ENCODE results near the gene CLDN18. TPM values are rescaled to one million over a fixed set of nuclear protein-coding genes. Genes with fewer than 3 reads are reported as not detected.

CLDN18 gene
- total and polyA plus RNA-seq, 9 of the 15 experiments (the other 6 are each of a cell fraction or from before 2014, with no cell fraction given), result 0.11 TPM; not detected in 8

DNA sequence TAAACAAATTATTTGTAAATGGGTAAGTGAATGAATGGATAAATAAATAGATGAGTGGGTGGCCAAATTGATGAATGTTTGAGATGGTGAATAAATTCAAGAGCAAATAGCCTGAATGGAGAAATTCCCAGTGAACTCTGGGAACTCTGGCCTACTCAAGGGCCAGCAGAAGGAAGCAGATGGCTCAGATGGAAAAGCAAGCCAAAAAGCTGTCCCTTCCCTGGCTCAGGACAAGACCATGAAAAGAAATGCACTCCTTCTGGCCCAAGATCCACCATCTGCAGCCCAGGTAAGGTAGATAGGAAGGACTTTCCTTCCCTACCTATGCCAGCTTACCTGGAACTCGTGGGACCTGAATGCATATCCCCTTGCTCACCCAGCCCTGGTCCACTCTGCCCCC, 37.6 kb upstream of the CLDN18 start:
- H3K36me3 ChIP-seq (ENCODE audit: control insufficient read depth, insufficient read depth, low read length), result no peaks in the 10 kb centered on the region
- no CpG with 5 or more reads among the region's 1 CpG for WGBS (ENCODE audit: insufficient coverage, low coverage, missing lambda C conversion rate)
- no peak for TF ChIP-seq KHSRP (IDR thresholded peaks at IDR 0.05)
- TF ChIP-seq MTA3 (IDR thresholded peaks at IDR 0.05; ENCODE audit: borderline replicate concordance), result no peak
- no peak for TF ChIP-seq NR1H2 (CRISPR knock-in tag; IDR thresholded peaks at IDR 0.05)
- TF ChIP-seq JUNB (CRISPR knock-in tag; conservative IDR thresholded peaks at IDR 0.05), result no peak
- TF ChIP-seq RBM15 (IDR thresholded peaks at IDR 0.05; ENCODE audit: insufficient read depth, low read length), result no peak
- TF ChIP-seq ZNF408 (CRISPR knock-in tag; IDR thresholded peaks at IDR 0.05; ENCODE audit: low read depth), result no peak
- no peak for TF ChIP-seq MYC (IDR thresholded peaks at IDR 0.05; ENCODE audit: low read depth, low read length)
- TF ChIP-seq MYC (CRISPR knock-in tag; IDR thresholded peaks at IDR 0.05; ENCODE audit: borderline replicate concordance, low read depth), result no peak
- no peak for TF ChIP-seq CBFB (CRISPR knock-in tag; IDR thresholded peaks at IDR 0.05)
- TF ChIP-seq ESRRA (IDR thresholded peaks at IDR 0.05; ENCODE audit: borderline replicate concordance, low read depth), result no peak
- no peak for TF ChIP-seq SAFB2 (IDR thresholded peaks at IDR 0.05; ENCODE audit: borderline replicate concordance, low read depth, low read length, severe bottlenecking)
- TF ChIP-seq ZNF282 (CRISPR knock-in tag; IDR thresholded peaks at IDR 0.05), result no peak
- TF ChIP-seq TCF15 (CRISPR knock-in tag; IDR thresholded peaks at IDR 0.05), result no peak

More for the DNA sequence above, 37.6 kb upstream of the CLDN18 start:
- intact Hi-C loops (cut with micrococcal nuclease), result loop anchor here (5.0 kb wide), 1 partner anchor 940 kb away; no protein-coding TSS in a partner anchor
- no peak overlapping the region for H2AFZ ChIP-seq (ENCODE audit: low read depth, low read length)
- BruUV-seq (replicated peaks), result no TSS peak
- no peaks in the 10 kb centered on the region for H4K20me1 ChIP-seq (replicated peaks; ENCODE audit: control insufficient read depth, insufficient read depth, low read length)
- H3K9me3 ChIP-seq (replicated peaks; ENCODE audit: control insufficient read depth, insufficient read depth, low read depth, low read length), result no peaks in the 10 kb centered on the region
- CTCF ChIA-PET (ENCODE audit: low intra/inter-chr PET ratio), result no interaction called here
- H3K9ac ChIP-seq (ENCODE audit: insufficient read depth in 1 of 2, low read depth in 2 of 2, low read length in 2 of 2), result no peak overlapping the region
- in situ Hi-C loops (cut with MboI), result loop anchor here (25.0 kb wide), 3 partner anchors 860 to 1910 kb away; partner anchors contain the start of gene STAG1
- FAIRE-seq (no peak), DNase-seq (ENCODE audit: extremely low read depth in 1 of 4, low spot score in 3 of 4) (no peak), ATAC-seq (no peak)
- H3K9me1 ChIP-seq (ENCODE audit: control insufficient read depth, insufficient read depth, low read length), result no peaks in the 10 kb centered on the region
- POLR2A ChIA-PET, result no interaction called here
- H3K4me1 ChIP-seq (replicated peaks in 1 of 2; ENCODE audit: control insufficient read depth in 2 of 2, insufficient read depth in 2 of 2, low read length in 2 of 2), result no peaks in the 10 kb centered on the region
- H3K27me3 ChIP-seq (ENCODE audit: control insufficient read depth in 2 of 2, insufficient read depth in 2 of 2, low read length in 2 of 2), result no peaks in the 10 kb centered on the region
- no peaks in the 10 kb centered on the region for H3K79me2 ChIP-seq (ENCODE audit: control insufficient read depth, insufficient read depth, low read length)
- H3K4me3 ChIP-seq, result no peak overlapping the region
- no peak overlapping the region for H3K4me2 ChIP-seq (ENCODE audit: insufficient read depth, low read length)
- H3K27ac ChIP-seq (ENCODE audit: extremely low read depth, low read depth, low read length), result no peak overlapping the region
